ENCODE data around the gene WT1. TPM values are rescaled to one million over a fixed set of nuclear protein-coding genes. Genes with fewer than 3 reads are reported as not detected.
A peak's percentile ranks its signal among the peaks of the same experiment; 100 is the strongest.
"Not testable (repeated sequence)": the region's sequence is repeated elsewhere in the genome, so short reads cannot be mapped to it uniquely, and the experiment has no call there.

WT1 gene
- polyA plus RNA-seq = 10 to 100 TPM in 2 of 3 donors, under 1 TPM in 1; 0.28 to 27.1 (median 14.5) TPM

- WGBS, 3 donors = 0 to 2% (median 1%) methylated on average over 21 to 25 of the region's 25 CpGs
- peak within 1 kb of the TSS; percentile 66 for H3K27ac ChIP-seq (ENCODE audit: low read depth, low read length)
These were observed at the start of gene WT1 for GRCh38 chr11:32435511-32435941. TSS of gene WT1 (minus strand) at chr11:32435539.

GRCh38 chr11:32479291-32479690 is 44.0 kb upstream of the WT1 start:
- WGBS, 3 donors = 73 to 79% (median 78%) methylated on average over 4 of the region's 4 CpGs
- no peak overlapping the region for H3K27ac ChIP-seq (ENCODE audit: low read depth, low read length)

GRCh38 chr11:32478277-32478731 is 43.0 kb upstream of the WT1 start:
- no peak overlapping the region for H3K27ac ChIP-seq (ENCODE audit: low read depth, low read length)
- 20 to 46% (median 41%) methylated on average over 7 of the region's 7 CpGs for WGBS, 3 donors

GRCh38 chr11:32473282-32473909 is 38.1 kb upstream of the WT1 start:
- WGBS, 3 donors = 77 to 90% (median 87%) methylated on average over 5 of the region's 5 CpGs
- no peak overlapping the region for H3K27ac ChIP-seq (ENCODE audit: low read depth, low read length)

- no peak overlapping the region for H3K27ac ChIP-seq (ENCODE audit: low read depth, low read length)
- WGBS, 3 donors = 42 to 55% (median 44%) methylated on average over 4 of the region's 4 CpGs
These were observed 36.9 kb upstream of the WT1 start for GRCh38 chr11:32472226-32472625.

- 88 to 91% (median 88%) methylated on average over 4 of the region's 4 CpGs for WGBS, 3 donors
- not testable (repeated sequence) for H3K27ac ChIP-seq (ENCODE audit: low read depth, low read length)
These were observed 36.2 kb upstream of the WT1 start for GRCh38 chr11:32471544-32471943.

GRCh38 chr11:32469791-32470190 is 34.5 kb upstream of the WT1 start:
- no peak overlapping the region for H3K27ac ChIP-seq (ENCODE audit: low read depth, low read length)

GRCh38 chr11:32466279-32466915 is 31.1 kb upstream of the WT1 start:
- 55 to 57% (median 56%) methylated on average over 5 of the region's 5 CpGs for WGBS, 3 donors
- no peak overlapping the region for H3K27ac ChIP-seq (ENCODE audit: low read depth, low read length)

More at GRCh38 chr11:32469791-32470190, 34.5 kb upstream of the WT1 start:
- 100% methylated on average over 1 of the region's 1 CpG for WGBS, 3 donors

GRCh38 chr11:32464078-32464477 is 28.7 kb upstream of the WT1 start:
- 79 to 92% (median 83%) methylated on average over 2 of the region's 2 CpGs for WGBS, 3 donors
- no peak overlapping the region for H3K27ac ChIP-seq (ENCODE audit: low read depth, low read length)

- no peak overlapping the region for H3K27ac ChIP-seq (ENCODE audit: low read depth, low read length)
- WGBS, 3 donors = 70 to 77% (median 74%) methylated on average over 9 of the region's 9 CpGs
These were observed 26.8 kb upstream of the WT1 start for GRCh38 chr11:32462011-32462690.

GRCh38 chr11:32456864-32457263 is 21.5 kb upstream of the WT1 start:
- 83 to 94% (median 86%) methylated on average over 2 of the region's 2 CpGs for WGBS, 3 donors
- no peak overlapping the region for H3K27ac ChIP-seq (ENCODE audit: low read depth, low read length)

- H3K27ac ChIP-seq (ENCODE audit: low read depth, low read length) = no peak overlapping the region
- 65 to 84% (median 78%) methylated on average over 2 of the region's 2 CpGs for WGBS, 3 donors
These were observed 19.7 kb upstream of the WT1 start for GRCh38 chr11:32454993-32455392.

GRCh38 chr11:32451808-32452207 is 16.5 kb upstream of the WT1 start:
- 44 to 74% (median 56%) methylated on average over 4 of the region's 4 CpGs for WGBS, 3 donors
- H3K27ac ChIP-seq (ENCODE audit: low read depth, low read length) = no peak overlapping the region

- 60 to 79% (median 62%) methylated on average over 1 of the region's 1 CpG for WGBS, 3 donors
These were observed 15.0 kb upstream of the WT1 start for GRCh38 chr11:32450372-32450771.

GRCh38 chr11:32448232-32448631 is 12.9 kb upstream of the WT1 start:
- H3K27ac ChIP-seq (ENCODE audit: low read depth, low read length) = no peak overlapping the region
- WGBS, 3 donors = 18 to 34% (median 30%) methylated on average over 3 of the region's 3 CpGs

More at GRCh38 chr11:32450372-32450771, 15.0 kb upstream of the WT1 start:
- H3K27ac ChIP-seq (ENCODE audit: low read depth, low read length) = no peak overlapping the region

- no peak overlapping the region for H3K27ac ChIP-seq (ENCODE audit: low read depth, low read length)
- 41 to 57% (median 57%) methylated on average over 2 of the region's 2 CpGs for WGBS, 3 donors
These were observed 11.9 kb upstream of the WT1 start for GRCh38 chr11:32447252-32447651.

- H3K27ac ChIP-seq (ENCODE audit: low read depth, low read length) = no peak overlapping the region
- WGBS, 3 donors = 55 to 68% (median 56%) methylated on average over 6 of the region's 6 CpGs
These were observed 10.9 kb upstream of the WT1 start for GRCh38 chr11:32446227-32446626.

- 46 to 81% (median 65%) methylated on average over 4 of the region's 4 CpGs for WGBS, 3 donors
- H3K27ac ChIP-seq (ENCODE audit: low read depth, low read length) = no peak overlapping the region
These were observed 8.8 kb upstream of the WT1 start for GRCh38 chr11:32444186-32444585.

- WGBS, 3 donors = 19 to 46% (median 39%) methylated on average over 9 of the region's 9 CpGs
- H3K27ac ChIP-seq (ENCODE audit: low read depth, low read length) = no peak overlapping the region
These were observed 5.6 kb upstream of the WT1 start for GRCh38 chr11:32440916-32441315.

All from adipose tissue (tissue), 3 donors.